Nephron progenitor cell (in vitro differentiated cells): ENCODE data around the gene RUNX1.

Experiments used
- DNase-seq: peaks from one replicate; pipeline ENCODE4 v3.0.0; 2021
- H3K27ac Mint-ChIP-seq: 2 replicates; pipeline ENCODE4 v1.8.0; 2021; ENCODE audit warnings: mild to moderate bottlenecking, moderate library complexity, mixed read lengths
- H3K27me3 Mint-ChIP-seq: 2 replicates; pipeline ENCODE4 v1.8.0; 2021; ENCODE audit warnings: mild to moderate bottlenecking, low read depth, mixed read lengths; ENCODE audit not compliant: poor library complexity
- H3K36me3 Mint-ChIP-seq: 2 replicates; pipeline ENCODE4 v1.8.0; 2021; ENCODE audit warnings: low read depth, mixed read lengths
- H3K4me1 Mint-ChIP-seq: 2 replicates; pipeline ENCODE4 v1.8.0; 2021; ENCODE audit warnings: mixed read lengths
- H3K4me3 Mint-ChIP-seq: 2 replicates; pipeline ENCODE4 v1.8.0; 2021; ENCODE audit warnings: mild to moderate bottlenecking, moderate library complexity, mixed read lengths
- H3K9me3 Mint-ChIP-seq: 2 replicates; pipeline ENCODE4 v1.8.0; 2021; ENCODE audit warnings: mild to moderate bottlenecking, moderate library complexity, mixed read lengths
- CTCF ChIP-seq: fragments of 200-600 bp; sonication (generic); IDR thresholded peaks from 2 replicates; pipeline ENCODE4 v1.5.0; 2021; ENCODE audit warnings: antibody characterized with exemption

RUNX1 gene

DNA sequence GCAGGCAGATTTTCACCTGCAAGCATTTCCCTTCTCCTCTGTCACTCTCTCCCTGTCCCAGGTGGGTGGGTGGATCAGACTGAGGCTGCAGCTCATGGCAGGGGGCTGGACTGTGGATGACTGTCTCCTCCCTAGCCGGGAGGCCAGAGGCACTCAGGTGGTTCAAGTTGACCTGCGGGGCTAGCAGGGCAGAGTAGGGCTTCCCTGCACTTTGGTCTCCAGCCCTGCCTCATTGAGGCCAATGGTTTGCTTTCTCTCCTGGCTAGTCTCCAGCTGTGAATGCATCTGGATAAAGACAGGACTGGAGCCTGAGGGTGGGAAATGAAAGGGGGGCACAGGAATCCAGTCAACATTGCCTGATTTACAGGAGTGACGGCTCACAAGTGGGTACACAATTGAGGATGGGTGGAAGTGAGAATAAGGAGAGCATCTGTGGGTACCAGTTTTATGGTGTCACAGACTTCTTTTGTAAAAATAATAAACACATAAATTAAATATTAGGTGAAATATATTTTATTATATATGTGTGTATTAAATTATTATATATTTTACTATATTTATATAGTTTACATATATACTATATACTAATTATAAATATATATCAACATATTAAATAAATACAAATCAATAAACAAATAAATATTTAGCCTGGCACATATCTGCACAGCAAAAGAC is 25.6 kb downstream of the RUNX1 start:
- no peaks in the 10 kb centered on the region for H3K9me3 Mint-ChIP-seq
- no peaks in the 10 kb centered on the region for H3K36me3 Mint-ChIP-seq
- peaks cover 8% of the 10 kb centered on the region for H3K4me1 Mint-ChIP-seq
- H3K27me3 Mint-ChIP-seq: peaks cover 44% of the 10 kb centered on the region
- no peak overlapping the region for H3K27ac Mint-ChIP-seq
- DNase-seq: no peak
- H3K4me3 Mint-ChIP-seq: no peak overlapping the region
- no peak for TF ChIP-seq CTCF

DNA sequence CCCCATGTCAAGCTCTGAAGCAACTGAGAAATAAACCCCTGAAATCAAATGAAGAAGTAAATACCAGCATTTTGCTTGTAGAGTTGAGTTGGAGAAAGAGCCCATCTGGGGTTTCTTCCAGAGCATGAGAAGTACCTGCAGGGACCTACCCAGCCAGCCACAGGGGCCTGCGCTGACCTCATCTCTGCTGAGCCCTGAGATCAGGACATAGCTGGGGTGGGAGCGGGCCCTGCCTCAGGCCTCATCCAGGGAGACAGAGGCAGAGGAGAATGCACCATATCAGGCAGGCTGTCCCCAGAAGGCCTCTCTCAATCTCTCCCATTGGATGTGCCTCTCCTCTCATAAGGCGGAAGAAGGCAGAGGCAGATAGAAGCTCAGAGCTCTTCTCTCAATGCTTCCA is 27.6 kb downstream of the RUNX1 start:
- Mint-ChIP-seq H3K4me1 (peaks cover 3% of the 10 kb centered on the region), H3K27me3 (peaks cover 24% of the 10 kb centered on the region), H3K36me3 (no peaks in the 10 kb centered on the region), H3K9me3 (no peaks in the 10 kb centered on the region), H3K27ac (no peak overlapping the region), H3K4me3 (no peak overlapping the region)
- no peak for TF ChIP-seq CTCF
- no peak for DNase-seq

- Mint-ChIP-seq H3K36me3 (no peaks in the 10 kb centered on the region), H3K4me3 (no peak overlapping the region), H3K27me3 (peaks cover 18% of the 10 kb centered on the region), H3K27ac (no peak overlapping the region), H3K9me3 (no peaks in the 10 kb centered on the region), H3K4me1 (no peaks in the 10 kb centered on the region)
- no peak for DNase-seq
- TF ChIP-seq CTCF: no peak
These were observed 28.2 kb downstream of the RUNX1 start for GRCh38 chr21:35020902-35021301.

GRCh38 chr21:35020436-35020835 is 28.7 kb downstream of the RUNX1 start:
- Mint-ChIP-seq H3K4me3 (no peak overlapping the region), H3K27ac (no peak overlapping the region), H3K27me3 (peaks cover 13% of the 10 kb centered on the region), H3K9me3 (no peaks in the 10 kb centered on the region), H3K36me3 (no peaks in the 10 kb centered on the region), H3K4me1 (no peaks in the 10 kb centered on the region)
- no peak for TF ChIP-seq CTCF
- DNase-seq: no peak

GRCh38 chr21:35019631-35020032 is 29.5 kb downstream of the RUNX1 start:
- Mint-ChIP-seq H3K36me3 (no peaks in the 10 kb centered on the region), H3K27ac (no peak overlapping the region), H3K4me3 (no peak overlapping the region), H3K27me3 (peaks cover 5% of the 10 kb centered on the region), H3K4me1 (no peaks in the 10 kb centered on the region), H3K9me3 (no peaks in the 10 kb centered on the region)
- no peak for DNase-seq
- TF ChIP-seq CTCF: no peak

- peaks cover under 1% of the 10 kb centered on the region for H3K27me3 Mint-ChIP-seq
- H3K4me1 Mint-ChIP-seq: no peaks in the 10 kb centered on the region
These were observed 31.8 kb downstream of the RUNX1 start for GRCh38 chr21:35017256-35017655.

More at GRCh38 chr21:35017256-35017655, 31.8 kb downstream of the RUNX1 start:
- Mint-ChIP-seq H3K9me3 (no peaks in the 10 kb centered on the region), H3K36me3 (no peaks in the 10 kb centered on the region), H3K27ac (no peak overlapping the region), H3K4me3 (no peak overlapping the region)
- DNase-seq: no peak
- TF ChIP-seq CTCF: no peak
